ENCODE data around the gene CEMIP2.

The CEMIP2 gene

DNA sequence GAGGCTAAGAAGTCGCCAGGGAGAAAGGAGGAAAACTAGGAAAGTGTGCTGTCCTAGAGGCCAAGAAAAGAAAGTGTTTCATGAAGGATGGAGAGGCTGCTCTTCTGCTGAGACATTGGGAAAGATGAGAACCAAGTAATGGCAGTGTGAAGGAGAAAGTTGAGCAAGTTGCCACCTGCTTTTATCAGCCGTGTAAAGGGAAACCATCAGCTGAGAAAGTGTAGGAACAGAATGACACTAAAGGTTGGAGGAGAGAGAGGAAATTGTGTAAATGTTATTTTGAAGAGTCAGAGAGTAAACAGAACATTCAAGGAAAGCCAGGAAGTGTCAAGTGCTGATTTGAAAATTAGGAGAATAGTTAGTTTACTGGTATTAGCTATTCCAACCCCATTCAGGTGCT lies 125.0 kb downstream of the CEMIP2 start:
- Histone ChIP-seq H3K27ac (ENCODE audit: low read depth, low read length) (no peak overlapping the region), H3K4me1 (ENCODE audit: control insufficient read depth in 1 of 2, insufficient read depth in 2 of 2, low read length in 2 of 2) (peaks cover 8% of the 10 kb centered on the region in 2 experiments), H3K4ac (ENCODE audit: low read depth, low read length) (no peak overlapping the region), H2BK5ac (ENCODE audit: low read depth, low read length, poor library complexity) (no peak overlapping the region), H3K18ac (ENCODE audit: low read length) (no peak overlapping the region), H3K4me3 (ENCODE audit: low read depth, low read length) (no peak overlapping the region), H4K8ac (ENCODE audit: low read depth, low read length) (no peak overlapping the region), H3K36me3 (ENCODE audit: control insufficient read depth in 1 of 2, insufficient read depth in 2 of 2, low read length in 2 of 2) (no peaks in the 10 kb centered on the region), H2AFZ (ENCODE audit: insufficient read depth, low read length, poor library complexity) (no peak overlapping the region), H3K79me2 (ENCODE audit: control insufficient read depth, insufficient read depth, low read length, poor library complexity) (no peaks in the 10 kb centered on the region), H4K12ac (ENCODE audit: low read depth, low read length) (no peak overlapping the region), H3K4me2 (ENCODE audit: low read length) (no peak overlapping the region), H3K9ac (ENCODE audit: low read length) (no peak overlapping the region), H3K79me1 (ENCODE audit: low read length) (peaks cover 5% of the 10 kb centered on the region), H2BK120ac (ENCODE audit: insufficient read depth, low read length, poor library complexity) (no peak overlapping the region), H4K91ac (ENCODE audit: low read depth, low read length) (no peak overlapping the region), H3K27me3 (ENCODE audit: insufficient read depth, low read length) (no peaks in the 10 kb centered on the region), H3K23ac (ENCODE audit: low read length) (no peak overlapping the region), H2BK12ac (ENCODE audit: low read length) (no peak overlapping the region), H2AK5ac (ENCODE audit: low read length) (no peak overlapping the region), H3K14ac (ENCODE audit: low read length) (no peak overlapping the region), H3K9me3 (ENCODE audit: insufficient read depth, low read depth, low read length) (no peaks in the 10 kb centered on the region)
- no CpG with 5 or more reads among the region's 2 CpGs for WGBS (ENCODE audit: extremely low coverage, insufficient coverage, insufficient read length)
- no peak for DNase-seq

DNA sequence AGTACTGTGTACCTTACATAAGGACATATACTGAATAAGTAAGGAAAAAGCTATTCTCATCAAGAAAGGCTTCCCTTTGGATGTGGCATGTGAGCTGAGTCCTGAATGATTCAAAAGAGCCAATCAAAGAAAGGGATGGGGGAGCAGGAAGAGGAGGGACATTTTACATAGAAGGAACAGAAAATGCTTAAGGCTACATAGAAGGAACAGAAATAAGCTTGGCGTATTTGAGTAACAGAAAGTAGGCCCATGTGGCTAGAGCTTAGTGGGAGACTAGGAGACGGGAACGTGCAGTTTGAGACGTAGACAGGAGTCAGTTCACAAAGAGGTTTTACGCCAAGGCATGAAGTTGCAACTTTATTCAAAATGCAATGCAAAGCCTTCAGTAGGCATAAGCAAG lies 126.3 kb downstream of the CEMIP2 start:
- Histone ChIP-seq H4K91ac (ENCODE audit: low read depth, low read length) (no peak overlapping the region), H3K9ac (ENCODE audit: low read length) (no peak overlapping the region), H3K23ac (ENCODE audit: low read length) (no peak overlapping the region), H3K27ac (ENCODE audit: low read depth, low read length) (no peak overlapping the region), H3K79me2 (ENCODE audit: control insufficient read depth, insufficient read depth, low read length, poor library complexity) (no peaks in the 10 kb centered on the region), H3K4me3 (ENCODE audit: low read depth, low read length) (no peak overlapping the region), H3K4ac (ENCODE audit: low read depth, low read length) (no peak overlapping the region), H3K79me1 (ENCODE audit: low read length) (peaks cover 2% of the 10 kb centered on the region), H3K4me1 (ENCODE audit: control insufficient read depth in 1 of 2, insufficient read depth in 2 of 2, low read length in 2 of 2) (peaks cover under 1% of the 10 kb centered on the region in 2 experiments), H3K14ac (ENCODE audit: low read length) (no peak overlapping the region), H2BK120ac (ENCODE audit: insufficient read depth, low read length, poor library complexity) (no peak overlapping the region), H4K12ac (ENCODE audit: low read depth, low read length) (no peak overlapping the region), H3K9me3 (ENCODE audit: insufficient read depth, low read depth, low read length) (no peaks in the 10 kb centered on the region), H2BK12ac (ENCODE audit: low read length) (no peak overlapping the region), H2AK5ac (ENCODE audit: low read length) (no peak overlapping the region), H3K4me2 (ENCODE audit: low read length) (no peak overlapping the region), H3K18ac (ENCODE audit: low read length) (no peak overlapping the region), H2BK5ac (ENCODE audit: low read depth, low read length, poor library complexity) (no peak overlapping the region), H2AFZ (ENCODE audit: insufficient read depth, low read length, poor library complexity) (no peak overlapping the region), H3K36me3 (ENCODE audit: control insufficient read depth in 1 of 2, insufficient read depth in 2 of 2, low read length in 2 of 2) (no peaks in the 10 kb centered on the region), H3K27me3 (ENCODE audit: insufficient read depth, low read length) (no peaks in the 10 kb centered on the region), H4K8ac (ENCODE audit: low read depth, low read length) (no peak overlapping the region)
- DNase-seq: no peak
- no CpG with 5 or more reads among the region's 5 CpGs for WGBS (ENCODE audit: extremely low coverage, insufficient coverage, insufficient read length)

GRCh38 chr9:71638627-71639026 lies 129.7 kb downstream of the CEMIP2 start:
- Histone ChIP-seq H2AK5ac (ENCODE audit: low read length) (no peak overlapping the region), H2BK120ac (ENCODE audit: insufficient read depth, low read length, poor library complexity) (no peak overlapping the region), H3K9me3 (ENCODE audit: insufficient read depth, low read depth, low read length) (no peaks in the 10 kb centered on the region), H4K91ac (ENCODE audit: low read depth, low read length) (no peak overlapping the region), H2BK5ac (ENCODE audit: low read depth, low read length, poor library complexity) (no peak overlapping the region), H2BK12ac (ENCODE audit: low read length) (no peak overlapping the region), H3K79me2 (ENCODE audit: control insufficient read depth, insufficient read depth, low read length, poor library complexity) (no peaks in the 10 kb centered on the region), H3K4me3 (ENCODE audit: low read depth, low read length) (no peak overlapping the region), H3K27ac (ENCODE audit: low read depth, low read length) (no peak overlapping the region), H4K12ac (ENCODE audit: low read depth, low read length) (no peak overlapping the region), H3K4ac (ENCODE audit: low read depth, low read length) (no peak overlapping the region), H2AFZ (ENCODE audit: insufficient read depth, low read length, poor library complexity) (no peak overlapping the region), H3K4me2 (ENCODE audit: low read length) (no peak overlapping the region), H3K14ac (ENCODE audit: low read length) (no peak overlapping the region), H3K36me3 (ENCODE audit: control insufficient read depth in 1 of 2, insufficient read depth in 2 of 2, low read length in 2 of 2) (no peaks in the 10 kb centered on the region), H3K27me3 (ENCODE audit: insufficient read depth, low read length) (no peaks in the 10 kb centered on the region), H3K18ac (ENCODE audit: low read length) (no peak overlapping the region), H3K79me1 (ENCODE audit: low read length) (no peaks in the 10 kb centered on the region), H3K9ac (ENCODE audit: low read length) (no peak overlapping the region), H4K8ac (ENCODE audit: low read depth, low read length) (no peak overlapping the region), H3K23ac (ENCODE audit: low read length) (no peak overlapping the region), H3K4me1 (ENCODE audit: control insufficient read depth in 1 of 2, insufficient read depth in 2 of 2, low read length in 2 of 2) (no peaks in the 10 kb centered on the region)
- no peak for DNase-seq
- no CpG with 5 or more reads among the region's 7 CpGs for WGBS (ENCODE audit: extremely low coverage, insufficient coverage, insufficient read length)

DNA sequence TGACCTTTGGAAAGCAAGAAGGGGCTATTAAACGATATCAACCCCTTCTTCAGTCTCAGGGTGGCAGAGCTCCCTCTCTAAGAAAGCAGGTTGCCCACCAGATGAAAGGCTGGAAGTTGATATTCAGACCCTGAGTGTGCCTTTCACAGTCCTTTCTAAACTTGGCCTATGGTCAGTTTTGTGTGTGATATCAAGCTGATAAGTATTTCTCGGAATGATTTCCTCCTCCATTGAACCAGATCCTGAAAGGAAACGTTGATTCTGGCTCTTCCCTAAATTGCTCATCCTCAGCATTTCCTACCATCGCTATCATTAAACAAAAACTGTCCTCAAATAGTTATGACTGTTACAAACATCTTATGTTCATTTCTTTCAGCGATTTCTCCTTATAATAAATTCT lies 130.4 kb downstream of the CEMIP2 start:
- no peaks in the 10 kb centered on the region for H3K4me1 ChIP-seq (ENCODE audit: control insufficient read depth in 1 of 2, insufficient read depth in 2 of 2, low read length in 2 of 2)
- no peak overlapping the region for H3K14ac ChIP-seq (ENCODE audit: low read length)
- no peak for DNase-seq
- H3K4ac ChIP-seq (ENCODE audit: low read depth, low read length): no peak overlapping the region
- H3K4me3 ChIP-seq (ENCODE audit: low read depth, low read length): no peak overlapping the region
- no CpG with 5 or more reads among the region's 5 CpGs for WGBS (ENCODE audit: extremely low coverage, insufficient coverage, insufficient read length)
- no peak overlapping the region for H4K12ac ChIP-seq (ENCODE audit: low read depth, low read length)
- no peaks in the 10 kb centered on the region for H3K79me2 ChIP-seq (ENCODE audit: control insufficient read depth, insufficient read depth, low read length, poor library complexity)
- H3K27me3 ChIP-seq (ENCODE audit: insufficient read depth, low read length): no peaks in the 10 kb centered on the region
- no peak overlapping the region for H3K18ac ChIP-seq (ENCODE audit: low read length)
- H3K79me1 ChIP-seq (ENCODE audit: low read length): no peaks in the 10 kb centered on the region
- H3K27ac ChIP-seq (ENCODE audit: low read depth, low read length): no peak overlapping the region
- no peak overlapping the region for H3K23ac ChIP-seq (ENCODE audit: low read length)
- H3K9me3 ChIP-seq (ENCODE audit: insufficient read depth, low read depth, low read length): no peaks in the 10 kb centered on the region
- no peak overlapping the region for H2AK5ac ChIP-seq (ENCODE audit: low read length)
- no peak overlapping the region for H4K91ac ChIP-seq (ENCODE audit: low read depth, low read length)
- H3K36me3 ChIP-seq (ENCODE audit: control insufficient read depth in 1 of 2, insufficient read depth in 2 of 2, low read length in 2 of 2): no peaks in the 10 kb centered on the region
- no peak overlapping the region for H4K8ac ChIP-seq (ENCODE audit: low read depth, low read length)
- H2BK120ac ChIP-seq (ENCODE audit: insufficient read depth, low read length, poor library complexity): no peak overlapping the region
- H3K9ac ChIP-seq (ENCODE audit: low read length): no peak overlapping the region
- no peak overlapping the region for H3K4me2 ChIP-seq (ENCODE audit: low read length)
- no peak overlapping the region for H2BK12ac ChIP-seq (ENCODE audit: low read length)
- no peak overlapping the region for H2AFZ ChIP-seq (ENCODE audit: insufficient read depth, low read length, poor library complexity)
- H2BK5ac ChIP-seq (ENCODE audit: low read depth, low read length, poor library complexity): no peak overlapping the region

Data from trophoblast cell (in vitro differentiated cells and primary cell).